GM04503 (cell line): Measurements from ENCODE around the gene SH3GL3.

Experiments
- DNase-seq: peaks from one replicate; pipeline ENCODE4 v3.0.0-alpha.2; 2012; ENCODE audit warnings: low read depth

Gene SH3GL3

GRCh38 chr15:83462026-83462425, 14.9 kb downstream of the SH3GL3 start:
- no peak for DNase-seq

GRCh38 chr15:83462953-83463433, 15.9 kb downstream of the SH3GL3 start:
- no peak for DNase-seq

- no peak for DNase-seq
These were observed 23.7 kb downstream of the SH3GL3 start for GRCh38 chr15:83470887-83471286.

- DNase-seq = no peak
These were observed 24.2 kb downstream of the SH3GL3 start for GRCh38 chr15:83471307-83471866.

- no peak for DNase-seq
These were observed 25.0 kb downstream of the SH3GL3 start for GRCh38 chr15:83472151-83472550.

- DNase-seq = no peak
These were observed 25.7 kb downstream of the SH3GL3 start for GRCh38 chr15:83472797-83473196.

- DNase-seq = no peak
These were observed 27.4 kb downstream of the SH3GL3 start for GRCh38 chr15:83474578-83474977.

GRCh38 chr15:83475551-83475950, 28.4 kb downstream of the SH3GL3 start:
- no peak for DNase-seq

GRCh38 chr15:83476066-83476465, 28.9 kb downstream of the SH3GL3 start:
- DNase-seq = no peak

GRCh38 chr15:83476708-83477107, 29.6 kb downstream of the SH3GL3 start:
- DNase-seq = no peak

GRCh38 chr15:83477172-83477807, 30.1 kb downstream of the SH3GL3 start:
- DNase-seq = no peak

GRCh38 chr15:83477808-83478537, 30.8 kb downstream of the SH3GL3 start:
- DNase-seq = no peak

GRCh38 chr15:83483612-83484011, 36.5 kb downstream of the SH3GL3 start:
- DNase-seq = no peak

- no peak for DNase-seq
These were observed 37.5 kb downstream of the SH3GL3 start for GRCh38 chr15:83484636-83485035.

- DNase-seq = no peak
These were observed 39.2 kb downstream of the SH3GL3 start for GRCh38 chr15:83486363-83486762.

- no peak for DNase-seq
These were observed 40.4 kb downstream of the SH3GL3 start for GRCh38 chr15:83487519-83487918.

- no peak for DNase-seq
These were observed 42.5 kb downstream of the SH3GL3 start for GRCh38 chr15:83489690-83490089.

- DNase-seq = no peak
These were observed 44.3 kb downstream of the SH3GL3 start for GRCh38 chr15:83491486-83491885.

GRCh38 chr15:83496766-83497165, 49.6 kb downstream of the SH3GL3 start:
- DNase-seq = no peak

- no peak for DNase-seq
These were observed 51.2 kb downstream of the SH3GL3 start for GRCh38 chr15:83498374-83498773.

GRCh38 chr15:83498801-83499200, 51.7 kb downstream of the SH3GL3 start:
- DNase-seq = no peak

- no peak for DNase-seq
These were observed 52.3 kb downstream of the SH3GL3 start for GRCh38 chr15:83499476-83499875.

GRCh38 chr15:83503595-83504364, 56.6 kb downstream of the SH3GL3 start:
- DNase-seq = no peak
